H9 (cell line): ENCODE results near the gene MARCHF10. TPM values are rescaled to one million over a fixed set of nuclear protein-coding genes. Genes with fewer than 3 reads are reported as not detected.

Experiments used
- DNase-seq: peaks from one replicate; pipeline ENCODE4 v3.0.0-alpha.2; 2017
- H2AFZ ChIP-seq: one replicate; pipeline ENCODE4 v1.6.1; 2013; ENCODE audit warnings: mild to moderate bottlenecking, low read length, control low read depth, moderate library complexity
- H2AK5ac ChIP-seq: 2 replicates; pipeline ENCODE4 v1.6.1; 2013; ENCODE audit warnings: low read length, control low read depth, mixed read lengths; ENCODE audit not compliant: insufficient read length
- H2BK120ac ChIP-seq: one replicate; pipeline ENCODE4 v1.6.1; 2013; ENCODE audit warnings: low read depth, mild to moderate bottlenecking, low read length, control low read depth, inconsistent platforms; ENCODE audit not compliant: poor library complexity, severe bottlenecking
- H2BK12ac ChIP-seq: 2 replicates; pipeline ENCODE4 v1.6.1; 2013; ENCODE audit warnings: low read length, control low read depth, mixed read lengths, low read depth; ENCODE audit not compliant: insufficient read length
- H2BK15ac ChIP-seq: 2 replicates; pipeline ENCODE4 v1.6.1; 2013; ENCODE audit warnings: low read depth, low read length, control low read depth
- H2BK20ac ChIP-seq: one replicate; pipeline ENCODE4 v1.6.1; 2013; ENCODE audit warnings: low read depth, mild to moderate bottlenecking, low read length, control low read depth, inconsistent platforms; ENCODE audit not compliant: poor library complexity, severe bottlenecking
- H2BK5ac ChIP-seq: 2 replicates; pipeline ENCODE4 v1.6.1; 2013; ENCODE audit warnings: low read length, control low read depth, mixed read lengths; ENCODE audit not compliant: insufficient read length
- H3K14ac ChIP-seq: 2 replicates; pipeline ENCODE4 v1.6.1; 2013; ENCODE audit warnings: low read length, control low read depth; ENCODE audit not compliant: insufficient read depth
- H3K18ac ChIP-seq: 2 replicates; pipeline ENCODE4 v1.6.1; 2013; ENCODE audit warnings: low read depth, mild to moderate bottlenecking, mixed read lengths, low read length, control low read depth; ENCODE audit not compliant: insufficient read length
- H3K23ac ChIP-seq: 2 replicates; pipeline ENCODE4 v1.6.1; 2013; ENCODE audit warnings: low read length, control low read depth, mixed read lengths, low read depth; ENCODE audit not compliant: insufficient read length
- H3K23me2 ChIP-seq: 2 replicates; pipeline ENCODE4 v1.6.1; 2013; ENCODE audit warnings: low read depth, mild to moderate bottlenecking, mixed read lengths, low read length, control low read depth; ENCODE audit not compliant: insufficient read length, poor library complexity, severe bottlenecking
- H3K27ac ChIP-seq: 2 replicates; pipeline ENCODE4 v1.5.1; 2013; ENCODE audit warnings: low read length, control low read depth, mixed read lengths, low read depth; ENCODE audit not compliant: insufficient read length
- H3K27me3 ChIP-seq: 2 replicates; pipeline ENCODE4 v1.6.1; 2013; ENCODE audit warnings: low read length, control low read depth, inconsistent platforms; ENCODE audit not compliant: insufficient read depth
- H3K4ac ChIP-seq: 2 replicates; pipeline ENCODE4 v1.6.1; 2013; ENCODE audit warnings: low read depth, mild to moderate bottlenecking, control low read depth, inconsistent platforms, low read length, moderate library complexity
- H3K4me1 ChIP-seq: 2 replicates; pipeline ENCODE4 v1.6.1; 2013; ENCODE audit warnings: low read length, control low read depth, inconsistent platforms; ENCODE audit not compliant: insufficient read depth
- H3K4me2 ChIP-seq: 2 replicates; pipeline ENCODE4 v1.6.1; 2013; ENCODE audit warnings: low read length, control low read depth, mixed read lengths; ENCODE audit not compliant: insufficient read length, insufficient read depth
- H3K56ac ChIP-seq: 2 replicates; pipeline ENCODE4 v1.6.1; 2013; ENCODE audit warnings: low read depth, mild to moderate bottlenecking, mixed read lengths, low read length, control low read depth; ENCODE audit not compliant: insufficient read length
- H3K79me1 ChIP-seq: 2 replicates; pipeline ENCODE4 v1.6.1; 2013; ENCODE audit warnings: low read depth, mild to moderate bottlenecking, moderate library complexity, low read length, control low read depth, inconsistent platforms; ENCODE audit not compliant: insufficient read depth, poor library complexity, severe bottlenecking
- H3K79me2 ChIP-seq: 2 replicates; pipeline ENCODE4 v1.6.1; 2013; ENCODE audit warnings: low read length, control low read depth, inconsistent platforms; ENCODE audit not compliant: insufficient read depth
- H3K9ac ChIP-seq: 2 replicates; pipeline ENCODE4 v1.6.1; 2013; ENCODE audit warnings: low read length, control low read depth, mixed read lengths; ENCODE audit not compliant: insufficient read length; ENCODE audit errors: extremely low read depth
- H3K9me3 ChIP-seq: one replicate; pipeline ENCODE4 v1.6.1; 2013; ENCODE audit warnings: low read depth, low read length, inconsistent platforms; ENCODE audit not compliant: control insufficient read depth
- H3T11ph ChIP-seq: one replicate; pipeline ENCODE4 v1.6.1; 2013; ENCODE audit warnings: mild to moderate bottlenecking, low read length, control low read depth, inconsistent platforms
- H4K20me1 ChIP-seq: one replicate; pipeline ENCODE4 v1.6.1; 2013; ENCODE audit not compliant: control insufficient read depth, insufficient read length, insufficient read depth
- H4K5ac ChIP-seq: 2 replicates; pipeline ENCODE4 v1.6.1; 2013; ENCODE audit warnings: low read depth, mild to moderate bottlenecking, mixed read lengths, low read length, control low read depth; ENCODE audit not compliant: insufficient read length
- H4K8ac ChIP-seq: replicated peaks from 2 replicates; pipeline ENCODE4 v1.6.1; 2013; ENCODE audit warnings: low read length, control low read depth, mixed read lengths, low read depth; ENCODE audit not compliant: insufficient read length
- H4K91ac ChIP-seq: 2 replicates; pipeline ENCODE4 v1.6.1; 2013; ENCODE audit warnings: low read depth, mild to moderate bottlenecking, moderate library complexity, mixed read lengths, low read length, control low read depth; ENCODE audit not compliant: insufficient read length
- H3K27ac Mint-ChIP-seq, 3 experiments: 2 replicates in 2 of 3; 3 replicates in 1 of 3; pipeline ENCODE4 v1.8.0; 2020 to 2021; ENCODE audit warnings: mixed read lengths in 3 of 3, mild to moderate bottlenecking in 1 of 3, moderate library complexity in 1 of 3
- H3K27me3 Mint-ChIP-seq: 2 replicates; pipeline ENCODE4 v1.8.0; 2021; ENCODE audit warnings: low read depth, mild to moderate bottlenecking, moderate library complexity, mixed read lengths
- H3K36me3 Mint-ChIP-seq, 3 experiments: 2 replicates in 2 of 3; 3 replicates in 1 of 3; pipeline ENCODE4 v1.8.0; 2020 to 2021; ENCODE audit warnings: low read depth in 3 of 3, mixed read lengths in 3 of 3; ENCODE audit not compliant: insufficient read depth in 1 of 3
- H3K4me1 Mint-ChIP-seq, 2 experiments: 2 replicates each; pipeline ENCODE4 v1.8.0; 2020; ENCODE audit warnings: mixed read lengths in 2 of 2
- H3K4me3 Mint-ChIP-seq, 2 experiments: 2 replicates in 1 of 2; 3 replicates in 1 of 2; pipeline ENCODE4 v1.8.0; 2020 to 2021; ENCODE audit warnings: mild to moderate bottlenecking in 2 of 2, mixed read lengths in 2 of 2, moderate library complexity in 1 of 2
- H3K9me3 Mint-ChIP-seq, 2 experiments: 2 replicates in 1 of 2; 3 replicates in 1 of 2; pipeline ENCODE4 v1.8.0; 2020; ENCODE audit warnings: mild to moderate bottlenecking in 2 of 2, mixed read lengths in 2 of 2, moderate library complexity in 1 of 2
- WGBS: extraction: QIAGEN DNeasy Blood & Tissue Kit; methylation state at CpG from one replicate; pipeline ENCODE4 v1.1.7; 2013; ENCODE audit warnings: missing lambda C conversion rate, low lambda C conversion rate, mixed read lengths; ENCODE audit not compliant: insufficient read length; ENCODE audit errors: extremely low coverage; 5-methylcytosine and 5-hydroxymethylcytosine counted together
- total RNA-seq: library from RNA; stranded (reverse); gene quantifications from 2 replicates; pipeline ENCODE4 v1.2.1, GENCODE V29; 2021
- TF ChIP-seq, protein P1 (sequence below): fragments of 200-600 bp; sonication (generic); conservative IDR thresholded peaks from 3 replicates; pipeline ENCODE4 v1.8.0; 2021; ENCODE audit warnings: antibody characterized with exemption, mild to moderate bottlenecking

Gene MARCHF10
- total RNA-seq, 1 experiment from 2014 or later = not detected

DNA sequence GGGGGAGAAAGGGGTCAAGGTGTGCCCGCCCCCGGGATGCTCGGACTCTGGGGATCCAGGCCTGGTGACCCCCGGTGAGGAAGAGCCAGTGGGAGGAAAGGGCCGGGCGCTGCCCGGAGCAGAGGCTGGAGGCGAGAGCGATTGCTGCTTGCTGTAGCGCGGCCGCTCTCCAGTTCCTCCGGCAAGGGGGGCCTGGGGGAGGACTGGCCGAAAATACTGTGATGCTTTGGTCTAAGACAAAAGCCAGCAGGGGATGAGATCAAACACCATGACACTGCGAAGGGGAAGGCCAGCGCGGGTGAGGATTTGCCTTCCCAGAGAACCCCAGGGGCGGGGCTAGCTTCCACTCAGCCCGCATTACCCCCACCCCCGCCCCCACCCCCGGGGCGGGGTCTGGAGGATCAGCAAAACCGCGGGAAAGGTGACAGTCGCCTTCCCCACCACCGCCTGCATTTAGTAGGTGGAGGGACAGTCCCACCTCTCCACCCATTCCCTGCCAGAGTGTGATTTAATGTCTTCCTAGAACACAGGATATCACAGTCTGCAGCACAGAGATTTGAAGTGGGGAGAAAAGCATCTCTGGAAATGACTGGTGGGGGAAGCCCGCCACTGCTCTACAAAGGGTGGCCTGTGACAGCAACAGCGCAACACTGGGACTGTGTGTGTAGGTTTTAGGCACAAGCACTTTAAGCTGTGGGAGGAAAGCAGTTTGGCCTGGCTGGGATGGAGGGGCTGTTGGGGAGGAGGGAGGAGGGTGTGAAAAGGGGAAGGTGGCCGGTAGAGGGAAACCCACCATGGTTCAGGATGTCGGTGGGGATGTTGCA lies 154.9 kb downstream of the MARCHF10 start:
- H4K91ac ChIP-seq = no peak overlapping the region
- peak overlapping the region; percentile 25 for H3K9ac ChIP-seq
- H3K4me3 Mint-ChIP-seq = peak overlapping the region; percentile 73 to 84
- no peaks in the 10 kb centered on the region for H3K79me2 ChIP-seq
- H3K27me3 Mint-ChIP-seq = peaks cover 21% of the 10 kb centered on the region
- no peaks in the 10 kb centered on the region; the same call in 1 of the 2 replicates for H3K27me3 ChIP-seq
- no peaks in the 10 kb centered on the region for H4K20me1 ChIP-seq
- H3K9me3 ChIP-seq = no peaks in the 10 kb centered on the region
- peak overlapping the region; percentile 74 for H2BK120ac ChIP-seq
- no peaks in the 10 kb centered on the region; a peak in 1 of 5 replicates for H3K9me3 Mint-ChIP-seq
- WGBS = no CpG with 5 or more reads among the region's 30 CpGs
- no peaks in the 10 kb centered on the region; the same call in 1 of the 2 replicates for H3K4me1 ChIP-seq
- H2BK12ac ChIP-seq = peak overlapping the region; percentile 48
- H3K23me2 ChIP-seq = peaks cover 11% of the 10 kb centered on the region
- H3K4me1 Mint-ChIP-seq = peaks cover 22 to 37% of the 10 kb centered on the region in 2 experiments
- H4K8ac ChIP-seq = no peak overlapping the region
- H3K4ac ChIP-seq = no peak overlapping the region
- H2BK20ac ChIP-seq = no peak overlapping the region
- H3K27ac ChIP-seq = no peak overlapping the region
- peaks cover 3 to 5% (median 4%) of the 10 kb centered on the region in 3 experiments; a peak in 4 of 7 replicates for H3K36me3 Mint-ChIP-seq
- H3K18ac ChIP-seq = peak overlapping the region; percentile 90
- H2BK15ac ChIP-seq = no peak overlapping the region
- no peak overlapping the region for H3T11ph ChIP-seq
- peak; percentile 95 for DNase-seq
- H3K4me2 ChIP-seq = peak overlapping the region; percentile 50
- H3K56ac ChIP-seq = no peak overlapping the region
- H3K14ac ChIP-seq = peak overlapping the region; percentile 86
- no peak overlapping the region for H2BK5ac ChIP-seq
- H2AFZ ChIP-seq = no peak overlapping the region
- TF ChIP-seq, protein P1, sequence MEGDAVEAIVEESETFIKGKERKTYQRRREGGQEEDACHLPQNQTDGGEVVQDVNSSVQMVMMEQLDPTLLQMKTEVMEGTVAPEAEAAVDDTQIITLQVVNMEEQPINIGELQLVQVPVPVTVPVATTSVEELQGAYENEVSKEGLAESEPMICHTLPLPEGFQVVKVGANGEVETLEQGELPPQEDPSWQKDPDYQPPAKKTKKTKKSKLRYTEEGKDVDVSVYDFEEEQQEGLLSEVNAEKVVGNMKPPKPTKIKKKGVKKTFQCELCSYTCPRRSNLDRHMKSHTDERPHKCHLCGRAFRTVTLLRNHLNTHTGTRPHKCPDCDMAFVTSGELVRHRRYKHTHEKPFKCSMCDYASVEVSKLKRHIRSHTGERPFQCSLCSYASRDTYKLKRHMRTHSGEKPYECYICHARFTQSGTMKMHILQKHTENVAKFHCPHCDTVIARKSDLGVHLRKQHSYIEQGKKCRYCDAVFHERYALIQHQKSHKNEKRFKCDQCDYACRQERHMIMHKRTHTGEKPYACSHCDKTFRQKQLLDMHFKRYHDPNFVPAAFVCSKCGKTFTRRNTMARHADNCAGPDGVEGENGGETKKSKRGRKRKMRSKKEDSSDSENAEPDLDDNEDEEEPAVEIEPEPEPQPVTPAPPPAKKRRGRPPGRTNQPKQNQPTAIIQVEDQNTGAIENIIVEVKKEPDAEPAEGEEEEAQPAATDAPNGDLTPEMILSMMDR = no peak
- peak overlapping the region; percentile 40 to 94 (median 61); a peak in 5 of 7 replicates for H3K27ac Mint-ChIP-seq
- H2AK5ac ChIP-seq = no peak overlapping the region
- no peaks in the 10 kb centered on the region for H3K79me1 ChIP-seq
- no peak overlapping the region for H3K23ac ChIP-seq
- no peak overlapping the region for H4K5ac ChIP-seq
